ENCODE measurements around the gene PRC1. TPM values are rescaled to one million over a fixed set of nuclear protein-coding genes. Genes with fewer than 3 reads are reported as not detected.
"Not testable (repeated sequence)": the region's sequence is repeated elsewhere in the genome, so short reads cannot be mapped to it uniquely, and the experiment has no call there.

Gene PRC1
- polyA plus RNA-seq, 1 donor (not counting 4 experiments of a cell fraction or from before 2014, with no cell fraction given) = 105 TPM

GRCh38 chr15:90926766-90927165 lies 67.6 kb downstream of the PRC1 start:
- FAIRE-seq; DNase-seq (ENCODE audit: low read depth, low spot score); dilution Hi-C loops (cut with MboI; ENCODE audit: extremely low pct_ligation_motif_present, low sequenced_read_pairs): not testable (repeated sequence)

DNA sequence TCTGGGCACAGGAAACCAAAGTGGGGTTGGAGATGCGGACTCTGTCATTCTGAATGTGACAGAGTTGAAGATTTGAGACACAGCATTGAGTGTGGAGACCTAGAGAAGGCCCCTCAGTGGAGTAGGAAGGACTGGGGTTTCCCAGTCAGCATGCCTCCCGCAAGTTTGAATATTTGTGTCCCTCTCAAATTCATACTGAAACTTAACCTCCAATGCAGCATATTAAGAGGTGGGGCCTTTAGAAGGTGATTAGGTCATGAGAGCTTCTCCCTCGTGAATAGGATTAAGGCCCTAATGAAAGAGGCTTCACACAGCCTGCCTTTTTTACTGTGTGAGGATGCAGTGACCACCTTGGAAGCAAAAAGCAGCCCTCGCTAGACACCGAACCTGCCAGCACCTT lies 70.0 kb downstream of the PRC1 start:
- Histone ChIP-seq H3K9me1 (ENCODE audit: control insufficient read depth, extremely low read depth, insufficient read depth, low read length) (no peaks in the 10 kb centered on the region), H3K4me3 (ENCODE audit: control insufficient read depth in 2 of 3, extremely low read depth in 1 of 3, insufficient read depth in 2 of 3, low read depth in 1 of 3, low read length in 3 of 3) (no peak overlapping the region), H3K27ac (ENCODE audit: control insufficient read depth, insufficient read depth, low read length) (no peak overlapping the region), H2AFZ (ENCODE audit: control insufficient read depth, low read length) (no peak overlapping the region), H3K9me3 (ENCODE audit: control insufficient read depth, low read depth, low read length) (no peaks in the 10 kb centered on the region), H4K20me1 (ENCODE audit: control insufficient read depth, extremely low read depth, insufficient read depth, low read length) (no peaks in the 10 kb centered on the region), H3K27me3 (ENCODE audit: control insufficient read depth, extremely low read depth, insufficient read depth, low read length) (no peaks in the 10 kb centered on the region), H3K36me3 (ENCODE audit: control insufficient read depth in 2 of 2, extremely low read depth in 1 of 2, insufficient read depth in 2 of 2, low read length in 2 of 2) (peaks cover 2 to 6% of the 10 kb centered on the region in 2 experiments), H3K4me1 (ENCODE audit: control insufficient read depth, extremely low read depth, insufficient read depth, low read length) (peaks cover 4% of the 10 kb centered on the region), H3K9ac (ENCODE audit: control insufficient read depth, extremely low read depth, insufficient read depth, low read length) (no peak overlapping the region), H3K4me2 (ENCODE audit: control insufficient read depth, extremely low read depth, insufficient read depth, low read depth, low read length) (no peak overlapping the region), H3K79me2 (ENCODE audit: control insufficient read depth, insufficient read depth, low read length) (no peaks in the 10 kb centered on the region)
- no peak for DNase-seq (ENCODE audit: low read depth, low spot score)
- no peak for FAIRE-seq
- TF ChIP-seq, protein P1, sequence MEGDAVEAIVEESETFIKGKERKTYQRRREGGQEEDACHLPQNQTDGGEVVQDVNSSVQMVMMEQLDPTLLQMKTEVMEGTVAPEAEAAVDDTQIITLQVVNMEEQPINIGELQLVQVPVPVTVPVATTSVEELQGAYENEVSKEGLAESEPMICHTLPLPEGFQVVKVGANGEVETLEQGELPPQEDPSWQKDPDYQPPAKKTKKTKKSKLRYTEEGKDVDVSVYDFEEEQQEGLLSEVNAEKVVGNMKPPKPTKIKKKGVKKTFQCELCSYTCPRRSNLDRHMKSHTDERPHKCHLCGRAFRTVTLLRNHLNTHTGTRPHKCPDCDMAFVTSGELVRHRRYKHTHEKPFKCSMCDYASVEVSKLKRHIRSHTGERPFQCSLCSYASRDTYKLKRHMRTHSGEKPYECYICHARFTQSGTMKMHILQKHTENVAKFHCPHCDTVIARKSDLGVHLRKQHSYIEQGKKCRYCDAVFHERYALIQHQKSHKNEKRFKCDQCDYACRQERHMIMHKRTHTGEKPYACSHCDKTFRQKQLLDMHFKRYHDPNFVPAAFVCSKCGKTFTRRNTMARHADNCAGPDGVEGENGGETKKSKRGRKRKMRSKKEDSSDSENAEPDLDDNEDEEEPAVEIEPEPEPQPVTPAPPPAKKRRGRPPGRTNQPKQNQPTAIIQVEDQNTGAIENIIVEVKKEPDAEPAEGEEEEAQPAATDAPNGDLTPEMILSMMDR (optimal IDR thresholded peaks at IDR 0.05 in 1 of 3, IDR thresholded peaks at IDR 0.05 in 1 of 3, conservative IDR thresholded peaks at IDR 0.05 in 1 of 3; ENCODE audit: extremely low read depth in 1 of 3, insufficient read depth in 2 of 3, low read length in 3 of 3) = no peak
- TF ChIP-seq EZH2 (IDR thresholded peaks at IDR 0.05; ENCODE audit: low read length) = no peak
- dilution Hi-C loops (cut with MboI; ENCODE audit: extremely low pct_ligation_motif_present, low sequenced_read_pairs) = no loop called here

More at GRCh38 chr15:90926766-90927165, 67.6 kb downstream of the PRC1 start:
- not testable (repeated sequence) for H3K27me3 ChIP-seq (ENCODE audit: control insufficient read depth, extremely low read depth, insufficient read depth, low read length); H3K4me2 ChIP-seq (ENCODE audit: control insufficient read depth, extremely low read depth, insufficient read depth, low read depth, low read length); H3K79me2 ChIP-seq (ENCODE audit: control insufficient read depth, insufficient read depth, low read length); H3K9me1 ChIP-seq (ENCODE audit: control insufficient read depth, extremely low read depth, insufficient read depth, low read length); H4K20me1 ChIP-seq (ENCODE audit: control insufficient read depth, extremely low read depth, insufficient read depth, low read length); H3K9me3 ChIP-seq (ENCODE audit: control insufficient read depth, low read depth, low read length); H3K27ac ChIP-seq (ENCODE audit: control insufficient read depth, insufficient read depth, low read length); H3K4me3 ChIP-seq (ENCODE audit: control insufficient read depth in 2 of 3, extremely low read depth in 1 of 3, insufficient read depth in 2 of 3, low read depth in 1 of 3, low read length in 3 of 3); H3K36me3 ChIP-seq (ENCODE audit: control insufficient read depth in 2 of 2, extremely low read depth in 1 of 2, insufficient read depth in 2 of 2, low read length in 2 of 2); H2AFZ ChIP-seq (ENCODE audit: control insufficient read depth, low read length); H3K9ac ChIP-seq (ENCODE audit: control insufficient read depth, extremely low read depth, insufficient read depth, low read length)
- H3K4me1 ChIP-seq (ENCODE audit: control insufficient read depth, extremely low read depth, insufficient read depth, low read length) = peaks cover 17% of the 10 kb centered on the region

DNA sequence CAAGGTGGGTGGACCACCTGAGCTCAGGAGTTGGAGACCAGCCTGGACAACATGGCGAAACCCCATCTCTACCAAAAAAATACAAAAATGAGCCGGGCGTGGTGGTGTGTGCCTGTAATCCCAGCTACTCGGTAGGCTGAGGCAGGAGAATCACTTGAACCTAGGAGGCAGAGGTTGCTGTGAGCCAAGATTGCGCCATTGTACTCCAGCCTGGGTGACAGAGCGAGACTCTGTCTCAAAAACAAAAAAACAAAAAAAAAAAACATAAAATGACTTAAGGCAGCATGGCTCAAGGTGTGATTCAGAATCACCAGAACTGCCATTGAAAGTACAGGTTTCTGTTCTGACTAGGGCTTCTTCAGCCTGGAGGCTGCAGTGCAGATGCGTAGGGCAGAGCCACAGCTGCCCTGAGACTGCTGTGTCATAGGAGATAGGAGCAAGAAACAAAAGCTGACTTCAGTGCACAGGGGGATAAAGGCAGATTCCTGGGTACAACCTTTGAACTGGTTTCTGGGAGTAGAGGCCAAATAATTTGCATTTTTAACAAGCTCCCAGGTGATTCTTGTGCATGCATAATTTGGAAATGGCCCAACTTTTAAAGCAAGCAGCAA lies 71.5 kb downstream of the PRC1 start:
- H3K9me3 ChIP-seq (ENCODE audit: control insufficient read depth, low read depth, low read length); DNase-seq (ENCODE audit: low read depth, low spot score); H3K9me1 ChIP-seq (ENCODE audit: control insufficient read depth, extremely low read depth, insufficient read depth, low read length); H3K79me2 ChIP-seq (ENCODE audit: control insufficient read depth, insufficient read depth, low read length); H3K4me2 ChIP-seq (ENCODE audit: control insufficient read depth, extremely low read depth, insufficient read depth, low read depth, low read length); H2AFZ ChIP-seq (ENCODE audit: control insufficient read depth, low read length); H3K4me1 ChIP-seq (ENCODE audit: control insufficient read depth, extremely low read depth, insufficient read depth, low read length); H3K27me3 ChIP-seq (ENCODE audit: control insufficient read depth, extremely low read depth, insufficient read depth, low read length); FAIRE-seq; H4K20me1 ChIP-seq (ENCODE audit: control insufficient read depth, extremely low read depth, insufficient read depth, low read length); dilution Hi-C loops (cut with MboI; ENCODE audit: extremely low pct_ligation_motif_present, low sequenced_read_pairs); H3K27ac ChIP-seq (ENCODE audit: control insufficient read depth, insufficient read depth, low read length); H3K4me3 ChIP-seq (ENCODE audit: control insufficient read depth in 2 of 3, extremely low read depth in 1 of 3, insufficient read depth in 2 of 3, low read depth in 1 of 3, low read length in 3 of 3); H3K9ac ChIP-seq (ENCODE audit: control insufficient read depth, extremely low read depth, insufficient read depth, low read length): not testable (repeated sequence)
- peaks cover 6 to 11% of the 10 kb centered on the region in 2 experiments for H3K36me3 ChIP-seq (ENCODE audit: control insufficient read depth in 2 of 2, extremely low read depth in 1 of 2, insufficient read depth in 2 of 2, low read length in 2 of 2)
